HG02852 (cell line): ENCODE measurements around the gene ERN1.

Experiments used
- ATAC-seq: cut with Tn5 transposase; IDR thresholded peaks from one replicate; pipeline ENCODE4 v1.9.1; 2021; ENCODE audit warnings: mild to moderate bottlenecking, moderate library complexity; ENCODE audit not compliant: unreplicated experiment

ERN1 gene

GRCh38 chr17:63993368-63993985 lies 136.5 kb downstream of the ERN1 start:
- ATAC-seq = no peak

GRCh38 chr17:63991611-63992010 lies 138.3 kb downstream of the ERN1 start:
- ATAC-seq = no peak

- no peak for ATAC-seq
Observed at GRCh38 chr17:63989622-63990345, 140.2 kb downstream of the ERN1 start.
